Nephron progenitor cell (in vitro differentiated cells): Measurements from ENCODE around the gene A1BG.

Source experiments
- DNase-seq: peaks from one replicate; pipeline ENCODE4 v3.0.0; 2021
- H3K27ac Mint-ChIP-seq: 2 replicates; pipeline ENCODE4 v1.8.0; 2021; ENCODE audit warnings: mild to moderate bottlenecking, moderate library complexity, mixed read lengths
- H3K27me3 Mint-ChIP-seq: 2 replicates; pipeline ENCODE4 v1.8.0; 2021; ENCODE audit warnings: mild to moderate bottlenecking, low read depth, mixed read lengths; ENCODE audit not compliant: poor library complexity
- H3K36me3 Mint-ChIP-seq: 2 replicates; pipeline ENCODE4 v1.8.0; 2021; ENCODE audit warnings: low read depth, mixed read lengths
- H3K4me1 Mint-ChIP-seq: 2 replicates; pipeline ENCODE4 v1.8.0; 2021; ENCODE audit warnings: mixed read lengths
- H3K4me3 Mint-ChIP-seq: 2 replicates; pipeline ENCODE4 v1.8.0; 2021; ENCODE audit warnings: mild to moderate bottlenecking, moderate library complexity, mixed read lengths
- H3K9me3 Mint-ChIP-seq: 2 replicates; pipeline ENCODE4 v1.8.0; 2021; ENCODE audit warnings: mild to moderate bottlenecking, moderate library complexity, mixed read lengths
- CTCF ChIP-seq: fragments of 200-600 bp; sonication (generic); IDR thresholded peaks from 2 replicates; pipeline ENCODE4 v1.5.0; 2021; ENCODE audit warnings: antibody characterized with exemption

The A1BG gene

GRCh38 chr19:58395220-58395978 lies 42.1 kb upstream of the A1BG start, which contains the start of gene RNF225:
Gene RNF225, plus strand, starts transcription at chr19:58395656. Its CDS starts 434 bp downstream, at chr19:58396090.
- peak within 1 kb of the TSS; percentile 85 for H3K27ac Mint-ChIP-seq
- H3K36me3 Mint-ChIP-seq = peaks cover 36% of the 10 kb centered on the region
- no peak for DNase-seq
- H3K9me3 Mint-ChIP-seq = no peaks in the 10 kb centered on the region
- peaks cover 15% of the 10 kb centered on the region for H3K4me1 Mint-ChIP-seq
- H3K27me3 Mint-ChIP-seq = peaks cover 14% of the 10 kb centered on the region
- H3K4me3 Mint-ChIP-seq = no peak within 1 kb of the TSS
- no peak for TF ChIP-seq CTCF

- peak overlapping the region; percentile 85 for H3K27ac Mint-ChIP-seq
- H3K27me3 Mint-ChIP-seq = peaks cover 14% of the 10 kb centered on the region
- H3K9me3 Mint-ChIP-seq = no peaks in the 10 kb centered on the region
- DNase-seq = no peak
- peaks cover 11% of the 10 kb centered on the region for H3K4me1 Mint-ChIP-seq
- H3K36me3 Mint-ChIP-seq = peaks cover 36% of the 10 kb centered on the region
- H3K4me3 Mint-ChIP-seq = no peak overlapping the region
- no peak for TF ChIP-seq CTCF
Measured at GRCh38 chr19:58394821-58395219, 41.5 kb upstream of the A1BG start.

GRCh38 chr19:58393725-58394033 lies 40.4 kb upstream of the A1BG start:
- TF ChIP-seq CTCF = no peak
- H3K27ac Mint-ChIP-seq = no peak overlapping the region

GRCh38 chr19:58392945-58393724 lies 39.8 kb upstream of the A1BG start:
- Mint-ChIP-seq H3K4me3 (no peak overlapping the region), H3K27me3 (peaks cover 14% of the 10 kb centered on the region), H3K27ac (no peak overlapping the region), H3K9me3 (no peaks in the 10 kb centered on the region), H3K4me1 (peaks cover 19% of the 10 kb centered on the region), H3K36me3 (peaks cover 50% of the 10 kb centered on the region)
- no peak for TF ChIP-seq CTCF
- no peak for DNase-seq

More at GRCh38 chr19:58393725-58394033, 40.4 kb upstream of the A1BG start:
- Mint-ChIP-seq H3K36me3 (peaks cover 45% of the 10 kb centered on the region), H3K9me3 (no peaks in the 10 kb centered on the region), H3K4me1 (peaks cover 14% of the 10 kb centered on the region), H3K4me3 (no peak overlapping the region), H3K27me3 (peaks cover 14% of the 10 kb centered on the region)
- no peak for DNase-seq

DNA sequence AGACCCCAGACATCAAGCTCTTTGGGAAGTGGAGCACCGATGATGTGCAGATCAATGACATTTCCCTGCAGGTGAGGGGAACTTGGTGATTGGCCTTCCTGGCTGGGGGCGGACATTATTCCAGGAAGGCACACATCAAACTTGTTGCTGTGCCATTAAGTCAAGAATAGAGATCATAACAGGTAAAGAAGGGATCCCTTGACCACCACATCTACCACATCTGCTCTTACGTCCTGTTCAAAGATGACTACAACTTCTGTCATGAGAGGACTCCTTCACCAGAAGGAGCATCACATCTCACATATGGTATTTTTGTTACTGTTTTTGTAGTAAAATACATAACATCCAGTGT lies 34.9 kb upstream of the A1BG start:
- peaks cover 36% of the 10 kb centered on the region for H3K36me3 Mint-ChIP-seq
- no peaks in the 10 kb centered on the region for H3K27me3 Mint-ChIP-seq
- H3K4me1 Mint-ChIP-seq = peaks cover 50% of the 10 kb centered on the region
- no peak for TF ChIP-seq CTCF
- H3K9me3 Mint-ChIP-seq = no peaks in the 10 kb centered on the region
- peak overlapping the region; percentile 96 for H3K4me3 Mint-ChIP-seq
- no peak for DNase-seq
- peak overlapping the region; percentile 92 for H3K27ac Mint-ChIP-seq
